ENCODE results near the gene ICE2. TPM values are rescaled to one million over a fixed set of nuclear protein-coding genes. Genes with fewer than 3 reads are reported as not detected.

Gene ICE2
- total and polyA plus RNA-seq, 2 experiments from 2014 or later: 64.2 to 64.3 TPM

GRCh38 chr15:60413231-60413824 lies 65.6 kb downstream of the ICE2 start:
- Histone ChIP-seq H2AFZ (no peak overlapping the region), H3K9me2 (ENCODE audit: insufficient read depth) (no peaks in the 10 kb centered on the region), H3K4me2 (no peak overlapping the region), H3K27ac (ENCODE audit: low read depth) (no peak overlapping the region), H4K20me1 (replicated peaks; ENCODE audit: insufficient read depth) (no peaks in the 10 kb centered on the region), H3K79me2 (replicated peaks; ENCODE audit: insufficient read depth) (no peaks in the 10 kb centered on the region), H3K27me3 (ENCODE audit: insufficient read depth) (no peaks in the 10 kb centered on the region), H3F3A (replicated peaks; ENCODE audit: low read depth) (0 out of 2 replicates have a peak, but pooled peaks cover 3% of the 10 kb centered on the region), H3K4me3 (no peak overlapping the region), H3K4me1 (ENCODE audit: insufficient read depth) (no peaks in the 10 kb centered on the region), H3K36me3 (ENCODE audit: insufficient read depth) (no peaks in the 10 kb centered on the region)
- no peaks in the 10 kb centered on the region for H3K9me3 Mint-ChIP-seq
- no peak overlapping the region for H3K4me3 Mint-ChIP-seq
- H3K27ac Mint-ChIP-seq: no peak overlapping the region
- ATAC-seq (peak; percentile 38; the same call in 1 of the 3 replicates), DNase-seq (ENCODE audit: low spot score) (no peak)
- peaks cover 5% of the 10 kb centered on the region; the same call in 2 of the 3 replicates for H3K4me1 Mint-ChIP-seq
- no peaks in the 10 kb centered on the region for H3K27me3 Mint-ChIP-seq (ENCODE audit: insufficient read depth, low read depth, poor library complexity)
- no peaks in the 10 kb centered on the region for H3K36me3 Mint-ChIP-seq (ENCODE audit: low read depth)
- TF ChIP-seq ZNF462 (CRISPR knock-in tag; IDR thresholded peaks at IDR 0.05): no peak
- no peak for TF ChIP-seq POLR2AphosphoS5 (IDR thresholded peaks at IDR 0.05; ENCODE audit: low read depth)
- no peak for TF ChIP-seq CREB1 (CRISPR knock-in tag; IDR thresholded peaks at IDR 0.05; ENCODE audit: low read depth)
- TF ChIP-seq, protein P1, sequence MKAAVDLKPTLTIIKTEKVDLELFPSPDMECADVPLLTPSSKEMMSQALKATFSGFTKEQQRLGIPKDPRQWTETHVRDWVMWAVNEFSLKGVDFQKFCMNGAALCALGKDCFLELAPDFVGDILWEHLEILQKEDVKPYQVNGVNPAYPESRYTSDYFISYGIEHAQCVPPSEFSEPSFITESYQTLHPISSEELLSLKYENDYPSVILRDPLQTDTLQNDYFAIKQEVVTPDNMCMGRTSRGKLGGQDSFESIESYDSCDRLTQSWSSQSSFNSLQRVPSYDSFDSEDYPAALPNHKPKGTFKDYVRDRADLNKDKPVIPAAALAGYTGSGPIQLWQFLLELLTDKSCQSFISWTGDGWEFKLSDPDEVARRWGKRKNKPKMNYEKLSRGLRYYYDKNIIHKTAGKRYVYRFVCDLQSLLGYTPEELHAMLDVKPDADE (IDR thresholded peaks at IDR 0.05): no peak
- TF ChIP-seq CTCF (conservative IDR thresholded peaks at IDR 0.05; ENCODE audit: low read depth in 2 of 2): no peak
- no peak for TF ChIP-seq STAT1 (IDR thresholded peaks at IDR 0.05; ENCODE audit: unreplicated experiment)
- no peak for TF ChIP-seq ZNF331 (CRISPR knock-in tag; IDR thresholded peaks at IDR 0.05; ENCODE audit: low read depth)
- no peak for TF ChIP-seq ZNF114 (CRISPR knock-in tag; IDR thresholded peaks at IDR 0.05)
- TF ChIP-seq JUNB (IDR thresholded peaks at IDR 0.05; ENCODE audit: unreplicated experiment): no peak
- no peak for TF ChIP-seq EZH2 (IDR thresholded peaks at IDR 0.05; ENCODE audit: low read depth, unreplicated experiment)
- no peak for TF ChIP-seq EZH2phosphoT487 (IDR thresholded peaks at IDR 0.05; ENCODE audit: unreplicated experiment)
- TF ChIP-seq NANOG (IDR thresholded peaks at IDR 0.05; ENCODE audit: borderline replicate concordance): no peak
- no peak for TF ChIP-seq REST (IDR thresholded peaks at IDR 0.05; ENCODE audit: unreplicated experiment)

Data from GM23338 (cell line).